ENCODE data around the gene OSBPL10.

Gene OSBPL10

GRCh38 chr3:31680072-31680870 is 300.8 kb downstream of the OSBPL10 start:
- H3K36me3 ChIP-seq: no peaks in the 10 kb centered on the region
- no peaks in the 10 kb centered on the region for H3K27me3 ChIP-seq
- no peaks in the 10 kb centered on the region for H3K9me3 ChIP-seq
- TF ChIP-seq CTCF (IDR thresholded peaks at IDR 0.05; ENCODE audit: low read depth, low read length): no peak
- DNase-seq: no peak
- no peaks in the 10 kb centered on the region for H3K4me1 ChIP-seq
- no peak overlapping the region for H3K4me3 ChIP-seq (ENCODE audit: low read depth, low read length)

GRCh38 chr3:31676556-31676955 is 304.5 kb downstream of the OSBPL10 start:
- Histone ChIP-seq H3K27me3 (no peaks in the 10 kb centered on the region), H3K4me3 (ENCODE audit: low read depth, low read length) (no peak overlapping the region), H3K36me3 (no peaks in the 10 kb centered on the region), H3K4me1 (no peaks in the 10 kb centered on the region), H3K9me3 (no peaks in the 10 kb centered on the region)
- no peak for TF ChIP-seq CTCF (IDR thresholded peaks at IDR 0.05; ENCODE audit: low read depth, low read length)
- no peak for DNase-seq

GRCh38 chr3:31673950-31674349 is 307.1 kb downstream of the OSBPL10 start:
- DNase-seq: no peak
- H3K9me3 ChIP-seq: no peaks in the 10 kb centered on the region
- no peaks in the 10 kb centered on the region for H3K36me3 ChIP-seq
- no peaks in the 10 kb centered on the region; the same call in 1 of the 2 replicates for H3K27me3 ChIP-seq
- TF ChIP-seq CTCF (IDR thresholded peaks at IDR 0.05; ENCODE audit: low read depth, low read length): no peak
- H3K4me1 ChIP-seq: no peaks in the 10 kb centered on the region
- no peak overlapping the region for H3K4me3 ChIP-seq (ENCODE audit: low read depth, low read length)

- Histone ChIP-seq H3K9me3 (no peaks in the 10 kb centered on the region), H3K4me1 (no peaks in the 10 kb centered on the region), H3K4me3 (ENCODE audit: low read depth, low read length) (no peak overlapping the region), H3K36me3 (no peaks in the 10 kb centered on the region), H3K27me3 (no peaks in the 10 kb centered on the region; the same call in 1 of the 2 replicates)
- TF ChIP-seq CTCF (IDR thresholded peaks at IDR 0.05; ENCODE audit: low read depth, low read length): no peak
- DNase-seq: no peak
Measured at GRCh38 chr3:31671976-31672375, 309.1 kb downstream of the OSBPL10 start.

- no peak for TF ChIP-seq CTCF (IDR thresholded peaks at IDR 0.05; ENCODE audit: low read depth, low read length)
Measured at GRCh38 chr3:31671451-31671850, 309.6 kb downstream of the OSBPL10 start.

GRCh38 chr3:31670722-31671121 is 310.3 kb downstream of the OSBPL10 start:
- no peaks in the 10 kb centered on the region; the same call in 1 of the 2 replicates for H3K27me3 ChIP-seq
- DNase-seq: no peak

More at GRCh38 chr3:31671451-31671850, 309.6 kb downstream of the OSBPL10 start:
- Histone ChIP-seq H3K9me3 (no peaks in the 10 kb centered on the region), H3K4me3 (ENCODE audit: low read depth, low read length) (no peak overlapping the region), H3K36me3 (no peaks in the 10 kb centered on the region), H3K4me1 (no peaks in the 10 kb centered on the region), H3K27me3 (no peaks in the 10 kb centered on the region; the same call in 1 of the 2 replicates)
- DNase-seq: no peak

More at GRCh38 chr3:31670722-31671121, 310.3 kb downstream of the OSBPL10 start:
- Histone ChIP-seq H3K4me1 (no peaks in the 10 kb centered on the region), H3K36me3 (no peaks in the 10 kb centered on the region), H3K4me3 (ENCODE audit: low read depth, low read length) (no peak overlapping the region), H3K9me3 (no peaks in the 10 kb centered on the region)
- no peak for TF ChIP-seq CTCF (IDR thresholded peaks at IDR 0.05; ENCODE audit: low read depth, low read length)

Measured in BE2C (cell line).